Fibroblast of the aortic adventitia (primary cell): ENCODE data around the gene NDC80. TPM values are rescaled to one million over a fixed set of nuclear protein-coding genes. Genes with fewer than 3 reads are reported as not detected.

ENCODE experiments used
- DNase-seq: peaks from one replicate; pipeline ENCODE4 v3.0.0-alpha.2; 2010; ENCODE audit warnings: low read depth
- H3K4me3 ChIP-seq: 2 replicates; pipeline ENCODE4 v1.5.1; 2011; ENCODE audit warnings: low read depth, mild to moderate bottlenecking, control low read depth, low read length, moderate library complexity
- CTCF ChIP-seq: IDR thresholded peaks from 2 replicates; pipeline ENCODE4 v1.5.1; 2011; ENCODE audit warnings: mild to moderate bottlenecking, low read length, control low read depth, inconsistent platforms; ENCODE audit not compliant: insufficient read depth
- total RNA-seq: library from RNA; depleted of rRNA; stranded (reverse); fragments of >200 nt; gene quantifications from 2 replicates; pipeline ENCODE4 v1.2.3, GENCODE V29; 2012; ENCODE audit warnings: low replicate concordance

Gene NDC80
- total RNA-seq, 1 donor: 43.5 TPM

GRCh38 chr18:2534906-2535305 lies 36.5 kb upstream of the NDC80 start:
- H3K4me3 ChIP-seq: no peak overlapping the region
- TF ChIP-seq CTCF: no peak
- DNase-seq: no peak

GRCh38 chr18:2535419-2535910 lies 35.9 kb upstream of the NDC80 start:
- TF ChIP-seq CTCF: no peak

GRCh38 chr18:2536063-2536462 lies 35.3 kb upstream of the NDC80 start:
- no peak for DNase-seq
- TF ChIP-seq CTCF: no peak
- no peak overlapping the region for H3K4me3 ChIP-seq

More at GRCh38 chr18:2535419-2535910, 35.9 kb upstream of the NDC80 start:
- H3K4me3 ChIP-seq: no peak overlapping the region
- DNase-seq: no peak

- no peak for TF ChIP-seq CTCF
- peak; percentile 82 for DNase-seq
- H3K4me3 ChIP-seq: no peak overlapping the region
These were observed 34.9 kb upstream of the NDC80 start for GRCh38 chr18:2536493-2536892.

- H3K4me3 ChIP-seq: no peak overlapping the region
- TF ChIP-seq CTCF: no peak
- no peak for DNase-seq
These were observed 34.1 kb upstream of the NDC80 start for GRCh38 chr18:2537296-2537695.

- no peak for TF ChIP-seq CTCF
- H3K4me3 ChIP-seq: no peak overlapping the region
- no peak for DNase-seq
These were observed 33.1 kb upstream of the NDC80 start for GRCh38 chr18:2538236-2538635.

- H3K4me3 ChIP-seq: no peak overlapping the region
- TF ChIP-seq CTCF: no peak
- peak; percentile 51 for DNase-seq
These were observed 32.5 kb upstream of the NDC80 start for GRCh38 chr18:2538844-2539243.
